H1 (cell line): ENCODE results near the gene SLC22A15. TPM values are rescaled to one million over a fixed set of nuclear protein-coding genes. Genes with fewer than 3 reads are reported as not detected.

ENCODE experiments used
- BRCA1 ChIP-seq: IDR thresholded peaks from 2 replicates; pipeline ENCODE4 v1.6.1; 2012; ENCODE audit warnings: low read depth, low read length, improper control_type of control experiment
- EZH2 ChIP-seq: fragments of 200-600 bp; sonication (generic); IDR thresholded peaks from 2 replicates; pipeline ENCODE4 v1.7.1; 2012; ENCODE audit warnings: low read depth, mild to moderate bottlenecking, moderate library complexity, low read length, inconsistent platforms; ENCODE audit not compliant: severe bottlenecking
- FOSL1 ChIP-seq: IDR thresholded peaks from 2 replicates; pipeline ENCODE4 v1.6.1; 2011; ENCODE audit warnings: mild to moderate bottlenecking, low read depth, low read length, moderate library complexity; ENCODE audit not compliant: insufficient read depth
- YY1 ChIP-seq: IDR thresholded peaks from 2 replicates; pipeline ENCODE4 v1.6.1; 2011; ENCODE audit warnings: low read depth, mild to moderate bottlenecking, low read length
- polyA plus RNA-seq, 7 experiments: library from polyadenylated mRNA; depleted of rRNA in 3 of 7; stranded (reverse) in 5 of 7; unstranded in 2 of 7; fragments of >200 nt in 5 of 7; fragments of 200-250 nt in 2 of 7; gene quantifications; 1 replicate in 5 of 7; 2 replicates in 1 of 7; 4 replicates in 1 of 7; pipeline versions ENCODE4 v1.2.1 to v1.2.3, GENCODE V29; 2011 to 2013; ENCODE audit warnings: missing spikeins in 2 of 7, mixed read lengths in 2 of 7
- total RNA-seq: library from RNA; stranded (reverse); fragmentation: NEBNext Ultra II Directional; extraction: Animal tissue kit (Norgen Biotek cat#: 25700); gene quantifications from 2 replicates; pipeline ENCODE4 v1.2.1, GENCODE V29; 2021

SLC22A15 gene
- total and polyA plus RNA-seq, 2 of the 8 experiments (the other 6 are each of a cell fraction or from before 2014, with no cell fraction given), result 3.2 to 3.3 TPM

DNA sequence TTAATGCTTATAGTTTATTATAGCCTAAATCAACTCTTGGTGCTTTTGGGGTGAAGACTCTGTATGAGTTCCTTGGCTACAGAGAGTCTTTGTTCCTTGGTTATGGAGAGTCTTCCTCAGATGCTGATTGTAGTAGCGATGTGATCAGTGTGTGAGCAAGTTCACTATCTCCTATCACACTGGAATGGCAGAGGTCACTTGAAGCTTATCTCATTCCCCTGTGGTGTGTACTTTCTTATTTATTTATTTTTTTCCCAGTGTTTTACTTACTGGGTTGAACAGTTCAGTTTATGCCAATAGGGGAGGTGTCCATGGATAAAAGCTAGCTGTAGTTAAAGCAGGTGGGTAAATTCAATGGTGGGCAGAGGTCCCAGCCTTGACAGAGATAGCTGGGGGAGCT lies 114.8 kb downstream of the SLC22A15 start (continued):
- TF ChIP-seq BRCA1 (no peak), FOSL1 (no peak), EZH2 (no peak), YY1 (no peak)
